Renal cortex interstitium (tissue), 11 donors: ENCODE data around the gene ATP5PO. TPM values are rescaled to one million over a fixed set of nuclear protein-coding genes. Genes with fewer than 3 reads are reported as not detected.
"Not testable (repeated sequence)": the region's sequence is repeated elsewhere in the genome, so short reads cannot be mapped to it uniquely, and the experiment has no call there.

Experiments used
- DNase-seq, 11 donors: peaks; one replicate each; pipeline ENCODE4 v3.0.0-alpha.2; 2013; ENCODE audit warnings: low read depth in 9 of 11, low spot score in 4 of 11; ENCODE audit errors: extremely low read depth in 1 of 11
- polyA plus RNA-seq, 3 donors: library from polyadenylated mRNA; unstranded; fragments of 120-200 nt; gene quantifications; one replicate each; pipeline ENCODE4 v1.2.1, GENCODE V29; 2013; ENCODE audit not compliant: insufficient read length in 3 of 3

The ATP5PO gene
- polyA plus RNA-seq, 3 donors = 297 to 412 (median 376) TPM

DNA sequence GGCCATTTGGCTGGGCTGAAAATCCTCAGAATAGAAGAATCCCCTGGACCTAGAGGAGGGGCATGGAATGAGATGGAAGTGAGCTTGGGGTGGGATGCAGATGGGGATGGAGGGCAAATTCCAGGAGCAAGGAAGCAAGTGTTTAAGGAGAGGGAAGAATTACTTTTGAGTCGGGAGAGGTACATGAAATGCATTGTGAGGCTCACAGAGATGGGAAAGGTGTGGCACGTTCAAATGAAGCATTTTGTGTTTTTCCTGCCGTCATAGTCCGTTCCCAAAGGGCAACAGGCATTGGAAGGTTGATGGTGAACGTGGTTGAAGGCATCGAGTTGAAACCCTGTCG lies 30.5 kb downstream of the ATP5PO start:
- no peak for DNase-seq

DNA sequence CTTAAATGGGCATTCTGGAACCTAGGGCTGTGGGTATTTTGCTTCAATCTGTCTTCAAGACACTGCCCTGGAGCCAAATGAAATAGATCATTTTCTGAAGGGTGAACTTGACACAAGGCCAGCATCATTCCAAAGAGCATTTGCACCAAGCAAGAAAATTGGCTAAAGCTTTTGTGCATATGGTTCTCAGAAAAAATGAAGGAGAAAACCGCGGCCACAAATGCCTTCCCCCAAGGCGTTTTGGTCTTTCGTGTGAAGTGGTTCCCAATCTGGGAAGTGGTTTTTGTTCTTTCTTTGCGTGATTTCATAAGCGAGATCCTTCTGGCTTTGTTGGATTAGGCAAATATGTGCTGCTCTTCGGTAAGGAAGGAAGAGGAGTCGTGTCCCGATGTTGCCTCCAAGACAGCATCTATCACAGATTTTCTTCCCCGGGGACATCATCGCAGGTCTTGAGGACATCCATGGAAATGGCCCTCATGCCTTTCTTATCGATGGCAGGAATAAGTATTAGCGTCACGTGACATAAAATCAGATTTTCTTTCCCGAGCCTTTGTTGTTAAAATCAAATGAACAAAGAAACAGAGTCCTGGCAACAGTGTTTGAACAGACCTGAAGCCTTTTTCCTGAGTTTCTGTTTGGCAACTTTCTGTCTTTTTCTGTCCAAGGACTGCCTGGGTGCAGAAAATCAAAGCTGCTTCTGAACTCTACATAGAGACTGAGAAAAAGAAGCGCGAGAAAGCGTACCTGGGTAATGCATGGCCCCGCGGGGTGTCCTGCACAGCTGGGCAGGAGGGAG lies 31.0 kb downstream of the ATP5PO start:
- DNase-seq = no peak

- DNase-seq = no peak
Observed at GRCh38 chr21:33883118-33883517, 32.5 kb downstream of the ATP5PO start.

GRCh38 chr21:33881689-33882440 lies 33.7 kb downstream of the ATP5PO start:
- DNase-seq = no peak

- DNase-seq = no peak
Observed at GRCh38 chr21:33880626-33881025, 35.0 kb downstream of the ATP5PO start.

DNA sequence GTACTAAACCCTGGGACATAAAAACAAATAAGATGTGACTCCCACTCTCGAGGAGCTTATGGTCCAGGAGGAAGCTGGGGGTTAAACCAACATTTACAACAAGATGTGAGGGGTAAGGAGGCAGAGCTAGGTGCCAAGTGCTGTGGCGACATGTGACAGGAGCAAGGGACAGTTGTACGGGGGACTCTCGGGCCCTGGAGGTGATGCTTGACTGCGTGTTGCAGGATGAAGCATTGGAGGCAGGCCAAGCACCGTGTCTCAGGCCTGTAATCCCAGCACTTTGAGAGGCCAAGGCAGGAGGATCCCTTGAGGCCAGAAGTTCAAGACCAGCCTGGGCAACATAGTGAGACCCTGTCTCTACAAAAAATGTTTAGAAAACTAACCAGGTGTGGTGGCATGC lies 36.8 kb downstream of the ATP5PO start:
- no peak for DNase-seq

- DNase-seq = no peak
Observed at GRCh38 chr21:33875026-33875695, 40.4 kb downstream of the ATP5PO start.

DNA sequence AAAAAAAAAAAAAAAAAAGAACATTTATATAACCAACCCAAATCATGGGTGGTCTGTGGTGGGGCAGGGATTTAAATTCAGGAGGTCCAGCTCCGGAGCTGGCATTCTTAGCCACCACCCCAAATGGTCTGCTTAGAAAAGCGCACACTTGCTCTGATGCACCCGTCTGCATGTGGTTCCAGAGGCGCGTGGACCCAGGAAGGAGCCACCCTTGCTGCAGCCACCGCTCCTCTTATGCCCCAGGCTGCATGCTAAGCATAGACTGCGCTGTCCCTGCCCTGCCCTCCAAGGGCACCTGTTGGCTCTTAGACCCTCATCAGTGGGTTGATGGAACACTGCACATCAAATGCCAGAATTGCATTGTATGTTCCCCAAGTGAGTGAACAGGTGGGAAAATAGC lies 41.4 kb downstream of the ATP5PO start:
- DNase-seq = no peak

DNA sequence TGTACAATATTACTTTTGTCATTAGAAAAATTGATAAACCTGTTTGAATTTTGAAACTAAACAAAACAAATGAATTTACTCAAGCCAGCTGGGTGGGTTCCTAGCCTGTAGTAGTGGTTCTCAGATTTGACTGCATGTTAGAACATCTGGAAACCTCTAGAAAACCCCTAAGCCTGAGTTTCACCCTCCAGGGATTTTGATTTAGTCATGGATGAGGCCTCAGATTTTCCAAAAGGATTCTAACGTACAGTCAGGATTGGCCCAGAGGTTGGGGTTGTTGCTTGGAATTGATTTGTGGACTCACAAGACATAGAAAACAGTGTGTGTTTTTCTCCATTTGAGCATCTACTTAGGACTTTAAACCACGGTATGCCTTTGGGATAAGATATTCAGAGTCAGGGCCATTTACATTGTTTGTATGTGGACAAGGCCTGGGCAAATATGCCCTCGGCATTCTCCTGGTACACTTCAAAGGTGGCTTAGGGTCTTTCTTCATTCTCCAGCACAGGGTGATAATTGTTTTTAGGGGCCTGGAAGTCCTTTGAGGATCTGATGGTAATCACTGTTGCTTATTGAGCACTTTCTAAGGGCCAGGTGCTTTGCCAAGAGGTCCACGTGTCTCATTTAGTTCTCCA lies 42.6 kb downstream of the ATP5PO start:
- DNase-seq = no peak

GRCh38 chr21:33871171-33871570 lies 44.4 kb downstream of the ATP5PO start:
- no peak for DNase-seq

GRCh38 chr21:33870768-33871167 lies 44.8 kb downstream of the ATP5PO start:
- DNase-seq = no peak

GRCh38 chr21:33869873-33870272 lies 45.7 kb downstream of the ATP5PO start:
- DNase-seq = no peak

- not testable (repeated sequence) for DNase-seq
Observed at GRCh38 chr21:33867868-33868267, 47.7 kb downstream of the ATP5PO start.

DNA sequence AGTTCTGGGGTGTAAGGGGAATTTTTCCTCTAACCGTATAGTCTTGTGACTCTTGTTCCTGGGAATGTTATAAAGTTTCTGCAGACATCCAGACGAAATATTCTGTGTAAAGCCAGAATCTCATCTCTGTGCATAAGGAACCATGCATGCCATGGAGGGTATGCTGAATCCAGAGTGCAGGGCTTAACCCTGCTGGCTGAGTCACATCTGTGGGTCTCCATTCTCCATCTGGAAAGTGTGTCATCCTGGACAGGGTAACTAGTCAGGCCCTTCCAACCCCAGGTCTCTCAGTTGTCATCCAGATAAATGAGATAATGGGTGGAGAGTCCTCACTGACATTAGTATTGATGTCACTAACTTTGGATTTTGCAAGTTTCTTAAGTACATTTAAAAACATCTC lies 48.8 kb downstream of the ATP5PO start:
- DNase-seq = no peak

GRCh38 chr21:33865996-33866575 lies 49.5 kb downstream of the ATP5PO start:
- no peak for DNase-seq

DNA sequence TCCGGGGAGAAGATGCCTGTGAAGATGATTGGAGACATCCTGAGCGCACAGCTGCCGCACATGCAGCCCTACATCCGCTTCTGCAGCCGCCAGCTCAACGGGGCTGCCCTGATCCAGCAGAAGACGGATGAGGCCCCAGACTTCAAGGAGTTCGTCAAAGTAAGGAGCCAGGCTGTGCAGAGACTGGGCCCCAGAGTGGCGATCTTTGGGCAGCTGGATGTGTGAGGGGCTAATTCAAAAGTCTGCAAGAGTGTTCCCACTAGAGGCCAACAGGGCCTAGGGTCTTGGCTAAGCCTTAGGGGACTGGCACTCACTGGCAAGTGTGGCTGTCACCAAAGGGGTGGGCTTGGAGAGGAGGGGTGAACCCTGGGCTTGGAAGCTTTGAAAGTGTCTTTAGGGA lies 50.4 kb downstream of the ATP5PO start:
- no peak for DNase-seq

DNA sequence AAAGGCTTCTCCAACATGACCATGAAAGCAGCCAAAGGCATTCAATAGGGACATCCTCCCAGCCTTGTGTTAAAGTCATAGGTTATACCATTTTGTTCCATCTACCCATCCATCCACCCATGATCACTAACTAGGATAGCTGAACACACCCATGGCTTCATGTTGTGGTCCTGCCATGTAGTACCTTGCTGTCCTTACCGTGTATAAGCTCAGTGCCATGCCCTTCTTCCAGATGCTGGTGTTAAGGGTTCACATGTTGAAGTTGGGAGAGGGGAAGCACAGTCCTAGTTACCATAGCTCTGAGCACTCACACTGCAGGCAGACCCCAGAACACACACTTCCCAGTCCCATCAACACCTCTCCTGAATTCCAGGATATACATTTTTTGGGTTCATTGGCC lies 51.5 kb downstream of the ATP5PO start:
- no peak for DNase-seq

DNA sequence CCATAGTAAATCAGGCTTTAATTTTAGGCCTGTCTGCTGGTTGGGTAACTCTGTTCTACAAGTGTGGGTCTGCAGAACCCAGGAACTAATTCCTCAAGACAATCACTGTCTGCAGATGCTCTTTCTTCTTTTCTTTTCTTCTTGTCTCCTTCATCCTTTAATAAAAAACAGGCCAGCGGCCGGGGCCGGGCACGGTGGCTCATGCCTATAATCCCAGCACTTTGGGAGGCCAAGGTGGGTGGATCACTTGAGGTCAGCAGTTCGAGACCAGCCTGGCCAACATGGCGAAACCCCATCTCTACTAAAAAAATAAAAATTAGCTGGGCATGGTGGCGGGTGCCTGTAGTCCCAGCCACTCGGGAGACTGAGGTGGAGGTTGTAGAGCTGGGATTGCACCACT lies 52.4 kb downstream of the ATP5PO start:
- not testable (repeated sequence) for DNase-seq

DNA sequence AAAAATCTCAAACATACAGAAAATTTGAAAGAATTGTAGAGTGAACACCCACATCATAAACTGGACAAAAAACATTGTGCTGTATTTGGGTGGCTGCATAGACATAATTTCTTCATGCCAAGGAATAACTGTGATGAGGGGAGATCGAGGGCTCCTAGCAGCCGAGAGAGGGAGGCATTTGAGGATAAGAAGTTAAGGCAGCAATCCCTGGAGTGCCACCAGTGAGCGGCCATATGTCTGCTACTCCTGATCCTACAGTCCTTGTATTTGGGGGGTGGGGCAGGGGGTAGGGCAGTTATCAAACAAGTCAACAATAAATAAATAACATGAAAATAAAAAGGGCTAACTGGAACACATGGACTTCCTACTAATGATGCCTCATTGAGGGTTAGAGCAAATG lies 54.5 kb downstream of the ATP5PO start:
- DNase-seq = no peak
